Fibroblast of lung (primary cell): Measurements from ENCODE around the gene PCDH1.

Source experiments
- EZH2 ChIP-seq: IDR thresholded peaks from 2 replicates; pipeline ENCODE4 v1.5.1; 2012; ENCODE audit warnings: low read length, control low read depth, mild to moderate bottlenecking; ENCODE audit errors: missing control alignments
- TF ChIP-seq, protein P1 (sequence below), 2 donors: IDR thresholded peaks in 1 of 2; conservative IDR thresholded peaks in 1 of 2; 1 replicate in 1 of 2; 2 replicates in 1 of 2; pipeline ENCODE4 v1.5.1; 2011 to 2012; ENCODE audit warnings: low read length in 2 of 2, control low read depth in 1 of 2, inconsistent platforms in 1 of 2, low read depth in 1 of 2, mild to moderate bottlenecking in 1 of 2

DNA sequence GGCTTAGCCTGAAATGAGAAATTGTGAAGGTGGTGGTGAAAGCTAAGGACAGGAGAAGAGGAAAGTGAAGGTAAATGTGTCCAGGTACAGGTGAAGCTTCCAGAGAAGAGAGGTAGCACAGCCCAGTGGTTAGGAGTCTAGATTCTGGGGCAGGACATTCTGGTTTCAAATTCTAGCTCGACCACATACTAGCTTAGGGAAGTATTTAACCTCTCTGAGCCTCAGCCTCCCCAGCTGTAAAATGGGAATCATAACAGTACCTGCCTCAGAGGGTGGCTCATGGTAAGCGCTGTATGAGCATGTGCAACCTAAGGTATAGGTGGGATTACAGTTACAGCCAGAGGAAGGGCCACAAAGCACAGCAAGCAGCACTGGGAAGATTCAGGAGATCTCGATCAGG is 55.2 kb downstream of the PCDH1 start:
- TF ChIP-seq, protein P1, sequence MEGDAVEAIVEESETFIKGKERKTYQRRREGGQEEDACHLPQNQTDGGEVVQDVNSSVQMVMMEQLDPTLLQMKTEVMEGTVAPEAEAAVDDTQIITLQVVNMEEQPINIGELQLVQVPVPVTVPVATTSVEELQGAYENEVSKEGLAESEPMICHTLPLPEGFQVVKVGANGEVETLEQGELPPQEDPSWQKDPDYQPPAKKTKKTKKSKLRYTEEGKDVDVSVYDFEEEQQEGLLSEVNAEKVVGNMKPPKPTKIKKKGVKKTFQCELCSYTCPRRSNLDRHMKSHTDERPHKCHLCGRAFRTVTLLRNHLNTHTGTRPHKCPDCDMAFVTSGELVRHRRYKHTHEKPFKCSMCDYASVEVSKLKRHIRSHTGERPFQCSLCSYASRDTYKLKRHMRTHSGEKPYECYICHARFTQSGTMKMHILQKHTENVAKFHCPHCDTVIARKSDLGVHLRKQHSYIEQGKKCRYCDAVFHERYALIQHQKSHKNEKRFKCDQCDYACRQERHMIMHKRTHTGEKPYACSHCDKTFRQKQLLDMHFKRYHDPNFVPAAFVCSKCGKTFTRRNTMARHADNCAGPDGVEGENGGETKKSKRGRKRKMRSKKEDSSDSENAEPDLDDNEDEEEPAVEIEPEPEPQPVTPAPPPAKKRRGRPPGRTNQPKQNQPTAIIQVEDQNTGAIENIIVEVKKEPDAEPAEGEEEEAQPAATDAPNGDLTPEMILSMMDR (conservative IDR thresholded peaks at IDR 0.05 in 1 of 2, IDR thresholded peaks at IDR 0.05 in 1 of 2; ENCODE audit: low read depth in 1 of 2, low read length in 2 of 2) = no peak
- TF ChIP-seq EZH2 = no peak
